Raji (cell line): ENCODE results near the gene MICALL2.

Source experiments
- POLR2A ChIP-seq: IDR thresholded peaks from 2 replicates; pipeline ENCODE4 v1.6.1; 2011; ENCODE audit warnings: low read depth, low read length, control low read depth; ENCODE audit not compliant: insufficient read depth

The MICALL2 gene

GRCh38 chr7:1394371-1394770, 64.9 kb downstream of the MICALL2 start:
- TF ChIP-seq POLR2A: no peak

- TF ChIP-seq POLR2A: no peak
These were observed 65.8 kb downstream of the MICALL2 start for GRCh38 chr7:1393421-1393820.

GRCh38 chr7:1392556-1392955, 66.7 kb downstream of the MICALL2 start:
- no peak for TF ChIP-seq POLR2A

GRCh38 chr7:1391449-1391848, 67.8 kb downstream of the MICALL2 start:
- TF ChIP-seq POLR2A: no peak

- TF ChIP-seq POLR2A: no peak
These were observed 70.5 kb downstream of the MICALL2 start for GRCh38 chr7:1388703-1389335.

- no peak for TF ChIP-seq POLR2A
These were observed 71.1 kb downstream of the MICALL2 start for GRCh38 chr7:1388021-1388702.

GRCh38 chr7:1387261-1387660, 72.0 kb downstream of the MICALL2 start:
- TF ChIP-seq POLR2A: no peak

- TF ChIP-seq POLR2A: no peak
These were observed 72.5 kb downstream of the MICALL2 start for GRCh38 chr7:1386623-1387220.

- no peak for TF ChIP-seq POLR2A
These were observed 73.3 kb downstream of the MICALL2 start for GRCh38 chr7:1385809-1386622.

GRCh38 chr7:1385086-1385808, 74.0 kb downstream of the MICALL2 start:
- TF ChIP-seq POLR2A: no peak
